GM18505 (cell line): ENCODE data around the gene DUS1L.

Experiments
- ATAC-seq: cut with Tn5 transposase; IDR thresholded peaks from one replicate; pipeline ENCODE4 v1.9.1; 2021; ENCODE audit not compliant: unreplicated experiment
- POLR2A ChIP-seq: IDR thresholded peaks from 4 replicates; pipeline ENCODE4 v1.6.1; 2011; ENCODE audit warnings: borderline replicate concordance; ENCODE audit not compliant: insufficient read depth, insufficient read length; ENCODE audit errors: extremely low read depth

The DUS1L gene

DNA sequence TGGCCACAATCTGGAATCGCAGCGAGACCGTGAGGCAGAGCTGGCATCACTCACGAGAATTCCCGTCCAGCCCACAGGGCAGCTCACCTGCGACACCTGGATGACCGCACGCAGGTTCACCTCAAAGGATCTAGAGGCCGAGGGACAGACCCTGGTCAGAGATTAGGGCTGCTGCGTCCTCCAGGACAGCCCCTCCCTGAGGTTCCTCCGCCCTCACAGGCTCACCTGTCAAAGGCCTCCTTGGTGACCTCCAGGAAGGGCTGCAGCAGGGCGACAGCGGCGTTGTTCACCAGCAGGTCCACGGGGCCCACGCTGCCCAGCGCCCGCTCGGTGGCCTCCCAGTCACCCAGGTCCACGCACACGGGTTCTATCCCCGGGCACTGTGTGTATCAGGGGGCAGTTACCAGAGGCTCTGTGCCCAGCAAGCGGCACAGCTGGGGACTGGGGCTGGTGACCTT lies 28.9 kb downstream of the DUS1L start:
- no peak for ATAC-seq
- no peak for TF ChIP-seq POLR2A

DNA sequence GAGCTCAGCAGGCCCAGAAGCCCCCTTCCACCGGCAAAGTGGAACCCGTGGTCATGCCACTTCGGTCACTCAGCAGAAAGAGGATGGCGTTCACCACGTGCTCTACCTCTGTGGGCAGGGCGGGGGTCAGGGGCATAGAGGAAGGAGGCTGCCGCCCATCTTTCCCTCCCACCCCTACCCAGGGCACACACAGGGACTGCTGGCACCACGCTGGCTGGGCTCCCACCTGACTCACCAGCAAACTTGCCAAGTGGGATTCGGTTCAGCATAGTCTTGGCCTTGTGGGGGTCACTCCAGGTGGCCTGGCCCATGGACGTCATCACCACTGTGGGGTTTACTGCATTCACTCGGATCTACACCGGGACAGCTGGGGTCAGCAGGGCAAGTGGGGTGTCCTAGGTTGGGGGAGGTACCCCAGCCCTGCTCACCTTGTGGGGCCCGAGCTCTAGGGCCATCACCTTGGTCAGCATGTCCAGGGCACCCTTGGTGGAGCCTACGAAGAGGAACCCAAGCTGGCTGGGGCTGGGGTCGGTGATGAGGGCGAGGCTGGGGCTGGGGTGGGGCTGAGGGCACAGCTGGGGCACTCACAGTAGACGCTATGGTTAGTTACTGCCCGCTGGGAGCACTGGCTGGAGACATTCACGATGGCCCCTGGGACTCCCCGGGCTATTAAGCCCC lies 29.5 kb downstream of the DUS1L start:
- ATAC-seq, result no peak
- no peak for TF ChIP-seq POLR2A

DNA sequence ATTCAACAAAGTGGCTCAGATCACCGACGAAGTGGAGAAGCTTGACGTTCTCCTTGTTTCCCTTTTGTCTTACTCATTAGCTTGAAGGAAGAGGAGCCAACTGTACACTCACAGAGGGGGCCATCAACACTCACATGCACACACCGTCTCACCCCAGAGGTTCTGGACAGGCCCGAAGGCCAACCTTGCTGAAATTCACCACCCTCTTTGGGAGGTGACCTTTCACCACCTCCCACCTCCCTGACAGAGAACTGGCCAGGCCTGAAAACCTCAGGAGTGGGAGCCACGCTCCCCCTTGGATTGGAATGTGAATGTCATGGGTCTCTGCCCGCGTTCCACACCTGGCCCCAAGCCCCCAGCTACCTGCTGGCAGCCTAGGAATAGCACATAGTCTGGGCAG lies 30.1 kb downstream of the DUS1L start:
- no peak for ATAC-seq
- no peak for TF ChIP-seq POLR2A

DNA sequence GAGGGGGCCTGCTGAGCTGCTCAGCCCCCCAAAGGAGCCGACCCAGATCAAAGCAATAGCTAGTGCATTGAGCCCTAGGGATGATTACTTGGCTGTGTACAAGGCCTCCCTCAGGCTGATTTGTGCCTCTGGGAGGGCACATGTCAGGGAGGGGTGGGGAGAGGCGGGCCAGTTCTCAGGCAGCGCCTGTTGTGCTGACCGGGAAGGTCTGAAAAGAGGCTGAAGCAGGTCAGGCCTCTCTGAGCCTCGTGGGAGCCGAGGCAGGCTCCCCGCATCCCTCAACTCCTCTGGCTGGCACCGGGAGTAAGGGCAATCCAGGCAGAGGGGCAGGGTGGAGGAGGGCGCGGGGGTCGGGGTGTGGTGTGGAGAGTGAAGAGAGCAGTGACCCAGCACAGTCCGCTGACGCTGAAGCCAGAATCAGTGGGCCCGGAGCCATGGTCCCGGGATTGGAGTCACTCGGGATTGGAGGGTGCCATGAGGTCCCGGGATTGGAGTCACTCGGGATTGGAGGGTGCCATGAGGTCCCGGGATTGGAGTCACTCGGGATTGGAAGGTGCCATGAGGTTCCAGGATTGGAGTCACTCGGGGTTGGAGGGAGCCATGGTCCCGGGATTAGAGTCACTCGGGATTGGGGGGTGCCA lies 31.1 kb downstream of the DUS1L start:
- ATAC-seq, result no peak
- TF ChIP-seq POLR2A, result no peak

DNA sequence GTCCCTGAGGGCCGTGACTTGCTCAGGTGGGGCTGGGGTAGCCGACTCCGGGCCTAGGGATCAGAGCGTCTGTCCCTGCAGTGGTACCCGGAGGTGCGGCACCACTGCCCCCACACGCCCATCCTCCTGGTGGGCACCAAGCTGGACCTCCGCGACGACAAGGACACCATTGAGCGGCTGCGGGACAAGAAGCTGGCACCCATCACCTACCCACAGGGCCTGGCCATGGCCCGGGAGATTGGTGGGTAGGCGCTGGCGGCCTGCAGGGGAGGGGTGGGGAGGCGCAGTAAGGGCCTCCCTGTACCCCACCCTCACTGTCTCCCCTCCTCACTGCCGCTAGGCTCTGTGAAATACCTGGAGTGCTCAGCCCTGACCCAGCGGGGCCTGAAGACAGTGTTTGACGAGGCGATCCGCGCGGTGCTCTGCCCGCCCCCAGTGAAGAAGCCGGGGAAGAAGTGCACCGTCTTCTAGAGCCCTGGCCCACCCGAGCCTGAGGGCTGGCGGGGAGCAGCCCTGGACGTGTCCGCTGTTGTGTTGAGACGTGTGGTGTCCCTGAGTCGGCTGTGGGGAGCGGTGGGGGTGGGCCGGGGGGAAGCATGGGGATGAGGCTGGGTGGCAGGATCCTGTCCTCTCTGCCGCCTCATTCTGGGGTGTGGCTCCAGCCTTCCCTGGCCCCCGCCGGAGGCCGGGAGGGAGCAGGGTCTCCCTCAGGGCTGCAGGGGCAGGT lies 32.1 kb downstream of the DUS1L start:
- TF ChIP-seq POLR2A, result no peak
- ATAC-seq, result no peak

DNA sequence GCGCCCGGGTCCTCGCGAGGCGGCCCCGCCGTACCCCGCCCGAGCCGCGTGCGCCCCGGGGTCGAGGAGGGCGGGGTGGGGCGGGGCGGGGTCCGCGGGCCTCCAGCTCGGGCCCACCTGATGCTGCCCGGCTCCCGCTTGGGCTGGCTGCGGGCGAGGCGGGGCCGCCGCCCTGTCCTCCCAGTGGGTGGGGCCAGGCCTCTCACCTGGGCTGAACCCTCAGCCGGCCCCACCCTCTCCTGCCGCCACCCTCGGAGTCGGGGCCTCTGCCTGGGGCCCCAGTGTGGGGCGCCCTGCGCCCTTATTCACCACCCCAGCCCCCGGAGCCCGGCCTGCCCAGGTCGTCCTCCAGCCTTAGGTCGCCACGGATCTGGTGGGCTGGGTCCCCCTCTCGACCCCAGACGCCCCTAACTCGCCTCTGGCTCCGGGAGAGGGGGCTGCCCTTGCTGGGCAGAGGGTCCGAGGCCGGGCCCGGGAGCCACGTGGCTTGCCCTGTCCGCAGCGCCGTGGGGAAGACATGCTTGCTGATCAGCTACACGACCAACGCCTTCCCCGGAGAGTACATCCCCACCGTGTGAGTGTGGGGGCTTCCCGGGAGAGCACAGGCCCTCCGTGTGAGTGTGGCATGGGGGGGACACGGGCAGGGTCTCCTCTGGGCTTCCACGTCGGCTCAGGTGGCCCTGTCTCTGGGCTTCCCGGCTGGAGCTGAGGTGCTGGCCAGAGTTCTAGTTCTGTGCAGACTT lies 33.5 kb downstream of the DUS1L start:
- no peak for TF ChIP-seq POLR2A
- no peak for ATAC-seq

DNA sequence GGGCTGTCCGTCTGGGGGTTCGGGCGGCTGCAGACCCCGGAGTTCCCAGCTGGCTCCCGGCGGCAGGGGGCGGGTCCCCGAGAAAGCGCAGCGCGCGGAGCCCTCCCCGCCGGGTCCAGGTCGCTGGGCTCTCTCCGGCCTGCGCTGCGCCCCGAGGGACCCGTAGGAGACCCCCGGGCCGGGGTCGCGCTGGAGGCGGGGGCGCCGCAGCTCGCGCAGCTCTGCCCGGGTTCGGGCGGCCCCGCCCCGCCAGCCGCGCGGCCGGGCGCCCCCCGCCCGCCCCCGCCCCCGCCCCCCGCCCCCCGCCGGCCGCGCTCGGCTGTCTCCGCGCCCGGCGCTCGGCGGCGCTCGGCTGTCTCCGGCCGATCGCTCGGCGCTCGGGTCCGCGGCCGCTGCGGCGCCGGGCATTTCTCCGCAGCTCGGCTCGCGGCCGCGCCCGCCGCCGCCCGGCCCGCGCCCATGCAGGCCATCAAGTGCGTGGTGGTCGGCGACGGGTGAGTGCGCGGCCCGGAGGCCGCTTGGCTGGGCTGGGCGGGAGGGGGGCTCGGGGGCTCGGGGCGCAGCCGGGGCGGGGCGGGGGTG lies 34.2 kb downstream of the DUS1L start, which contains the start of gene RAC3:
Gene RAC3, plus strand, starts transcription at position 376 of the 582 bp plus-strand sequence. Its CDS starts 84 bp downstream, at position 460.
- no peak for ATAC-seq

DNA sequence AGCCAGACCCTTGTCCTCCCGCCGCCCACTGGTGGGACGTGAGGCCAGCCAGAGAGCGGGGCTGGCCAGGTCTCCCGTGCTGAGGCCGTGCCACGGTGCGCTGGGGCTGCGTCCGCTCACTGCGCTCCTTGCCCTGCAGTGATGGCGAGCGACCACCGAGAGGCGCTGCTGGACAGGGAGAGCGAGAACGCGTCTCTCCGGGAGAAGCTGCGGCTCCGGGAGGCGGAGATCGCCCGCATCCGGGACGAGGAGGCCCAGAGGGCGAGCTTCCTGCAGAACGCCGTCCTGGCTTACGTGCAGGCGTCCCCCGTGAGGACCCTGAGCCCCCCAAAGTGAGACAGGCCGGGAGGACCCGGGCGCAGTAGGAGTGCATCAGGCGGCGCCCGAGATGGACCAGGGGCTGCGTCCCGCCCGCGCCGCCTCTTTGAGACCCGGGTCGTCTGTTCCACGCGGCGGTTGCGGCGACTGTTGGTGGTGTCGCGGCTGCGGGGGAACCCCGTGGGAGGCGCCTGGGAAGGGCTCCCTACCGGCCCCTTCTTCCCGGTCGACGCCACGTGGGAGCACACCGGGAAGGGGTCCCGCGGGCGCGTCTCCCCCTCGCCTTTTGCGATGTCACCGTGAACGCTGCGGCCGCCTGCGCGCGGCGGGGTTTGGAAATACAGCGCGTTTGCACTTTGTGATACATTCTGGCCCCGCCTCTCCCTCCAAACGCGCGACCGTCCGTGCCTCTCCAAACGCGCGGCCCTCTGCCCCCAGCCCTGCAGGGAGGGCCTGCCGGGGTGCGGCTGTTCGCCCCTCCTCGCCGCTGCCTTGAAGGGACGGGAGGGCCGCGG lies 34.9 kb downstream of the DUS1L start:
- TF ChIP-seq POLR2A, result no peak
- ATAC-seq, result peak; percentile 43

More for the DNA sequence above, 34.2 kb downstream of the DUS1L start, which contains the start of gene RAC3:
- no peak for TF ChIP-seq POLR2A

DNA sequence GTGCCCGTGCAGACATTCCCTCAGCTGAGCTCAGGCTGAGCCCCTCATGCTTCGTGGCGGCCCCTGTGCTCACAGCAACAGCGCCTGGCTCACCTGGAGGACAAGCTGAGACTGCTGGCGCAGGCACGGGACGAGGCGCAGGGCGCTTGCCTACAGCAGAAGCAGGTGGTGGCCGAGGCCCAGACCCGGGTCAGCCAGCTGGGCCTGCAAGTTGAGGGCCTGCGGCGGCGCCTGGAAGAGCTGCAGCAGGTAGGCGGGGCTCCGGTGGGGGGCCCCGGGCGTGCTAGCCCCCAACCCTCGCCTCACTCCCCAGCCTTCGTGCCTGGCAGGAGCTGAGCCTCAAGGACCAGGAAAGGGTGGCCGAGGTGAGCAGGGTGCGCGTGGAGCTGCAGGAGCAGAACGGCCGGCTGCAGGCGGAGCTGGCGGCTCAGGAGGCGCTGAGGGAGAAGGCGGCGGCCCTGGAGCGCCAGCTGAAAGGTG lies 35.6 kb downstream of the DUS1L start:
- ATAC-seq, result peak; percentile 1
- no peak for TF ChIP-seq POLR2A

DNA sequence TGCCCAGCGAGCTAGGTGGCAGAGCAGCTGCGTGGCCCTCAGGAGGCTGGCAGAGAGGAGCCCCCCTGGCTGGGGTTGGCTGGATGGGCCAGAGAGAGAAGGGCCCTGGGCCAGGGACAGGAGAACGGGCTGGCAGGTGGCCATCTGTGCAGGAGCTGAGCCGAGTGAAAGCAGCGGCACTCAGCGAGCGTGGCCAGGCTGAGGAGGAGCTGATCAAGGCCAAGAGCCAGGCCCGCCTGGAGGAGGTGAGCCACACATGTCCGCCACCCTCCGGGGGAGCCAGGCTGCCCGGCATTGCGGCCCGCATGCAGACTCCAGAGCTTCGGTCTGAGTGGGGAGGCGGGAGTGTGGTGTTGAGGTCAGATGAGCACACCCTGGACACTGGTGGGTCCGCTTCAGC lies 36.2 kb downstream of the DUS1L start:
- no peak for TF ChIP-seq POLR2A
- no peak for ATAC-seq

DNA sequence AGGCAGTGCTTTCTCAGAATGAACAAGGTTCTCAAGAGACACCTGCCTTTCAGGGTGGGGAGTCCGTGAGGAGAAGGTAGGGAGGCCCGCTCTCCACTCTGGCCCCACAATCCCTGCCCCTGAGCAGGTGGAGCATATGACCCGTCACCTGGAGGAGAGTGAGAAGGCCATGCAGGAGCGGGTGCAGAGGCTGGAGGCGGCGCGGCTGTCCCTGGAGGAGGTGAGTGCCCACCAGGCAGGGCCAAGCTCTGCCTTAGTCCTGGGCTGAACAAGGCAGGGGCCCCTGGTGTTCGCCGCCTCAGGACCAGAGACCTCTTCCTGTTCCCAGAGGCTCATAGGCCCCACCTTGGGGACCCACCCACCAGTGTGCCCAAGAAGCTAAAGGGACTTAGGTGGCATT lies 36.6 kb downstream of the DUS1L start:
- TF ChIP-seq POLR2A, result no peak
- ATAC-seq, result no peak

DNA sequence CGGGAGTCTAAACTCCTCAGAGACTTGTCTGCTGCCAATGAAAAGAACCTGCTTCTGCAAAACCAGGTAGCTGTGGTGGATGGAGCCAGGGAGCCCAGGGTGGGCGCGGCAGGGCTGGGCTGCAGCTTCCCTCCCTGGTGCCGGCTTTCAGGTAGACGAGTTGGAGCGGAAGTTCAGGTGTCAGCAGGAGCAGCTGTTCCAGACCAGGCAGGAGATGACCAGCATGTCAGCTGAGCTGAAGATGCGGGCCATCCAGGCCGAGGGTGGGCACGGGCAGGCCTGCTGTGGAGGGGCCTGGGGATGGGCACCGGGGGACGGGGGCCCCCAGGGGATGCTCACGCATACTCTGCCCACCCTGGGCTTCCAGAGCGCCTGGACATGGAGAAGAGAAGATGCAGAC lies 37.4 kb downstream of the DUS1L start:
- no peak for ATAC-seq
- TF ChIP-seq POLR2A, result no peak
